H9 (cell line): ENCODE measurements around the gene SYK. TPM values are rescaled to one million over a fixed set of nuclear protein-coding genes. Genes with fewer than 3 reads are reported as not detected.
A peak's percentile ranks its signal among the peaks of the same experiment; 100 is the strongest.

Experiments used
- DNase-seq: peaks from one replicate; pipeline ENCODE4 v3.0.0-alpha.2; 2017
- H2AFZ ChIP-seq: one replicate; pipeline ENCODE4 v1.6.1; 2013; ENCODE audit warnings: mild to moderate bottlenecking, low read length, control low read depth, moderate library complexity
- H2AK5ac ChIP-seq: 2 replicates; pipeline ENCODE4 v1.6.1; 2013; ENCODE audit warnings: low read length, control low read depth, mixed read lengths; ENCODE audit not compliant: insufficient read length
- H2BK120ac ChIP-seq: one replicate; pipeline ENCODE4 v1.6.1; 2013; ENCODE audit warnings: low read depth, mild to moderate bottlenecking, low read length, control low read depth, inconsistent platforms; ENCODE audit not compliant: poor library complexity, severe bottlenecking
- H2BK12ac ChIP-seq: 2 replicates; pipeline ENCODE4 v1.6.1; 2013; ENCODE audit warnings: low read length, control low read depth, mixed read lengths, low read depth; ENCODE audit not compliant: insufficient read length
- H2BK15ac ChIP-seq: 2 replicates; pipeline ENCODE4 v1.6.1; 2013; ENCODE audit warnings: low read depth, low read length, control low read depth
- H2BK20ac ChIP-seq: one replicate; pipeline ENCODE4 v1.6.1; 2013; ENCODE audit warnings: low read depth, mild to moderate bottlenecking, low read length, control low read depth, inconsistent platforms; ENCODE audit not compliant: poor library complexity, severe bottlenecking
- H2BK5ac ChIP-seq: 2 replicates; pipeline ENCODE4 v1.6.1; 2013; ENCODE audit warnings: low read length, control low read depth, mixed read lengths; ENCODE audit not compliant: insufficient read length
- H3K14ac ChIP-seq: 2 replicates; pipeline ENCODE4 v1.6.1; 2013; ENCODE audit warnings: low read length, control low read depth; ENCODE audit not compliant: insufficient read depth
- H3K18ac ChIP-seq: 2 replicates; pipeline ENCODE4 v1.6.1; 2013; ENCODE audit warnings: low read depth, mild to moderate bottlenecking, mixed read lengths, low read length, control low read depth; ENCODE audit not compliant: insufficient read length
- H3K23ac ChIP-seq: 2 replicates; pipeline ENCODE4 v1.6.1; 2013; ENCODE audit warnings: low read length, control low read depth, mixed read lengths, low read depth; ENCODE audit not compliant: insufficient read length
- H3K23me2 ChIP-seq: 2 replicates; pipeline ENCODE4 v1.6.1; 2013; ENCODE audit warnings: low read depth, mild to moderate bottlenecking, mixed read lengths, low read length, control low read depth; ENCODE audit not compliant: insufficient read length, poor library complexity, severe bottlenecking
- H3K27ac ChIP-seq: 2 replicates; pipeline ENCODE4 v1.5.1; 2013; ENCODE audit warnings: low read length, control low read depth, mixed read lengths, low read depth; ENCODE audit not compliant: insufficient read length
- H3K27me3 ChIP-seq: 2 replicates; pipeline ENCODE4 v1.6.1; 2013; ENCODE audit warnings: low read length, control low read depth, inconsistent platforms; ENCODE audit not compliant: insufficient read depth
- H3K4ac ChIP-seq: 2 replicates; pipeline ENCODE4 v1.6.1; 2013; ENCODE audit warnings: low read depth, mild to moderate bottlenecking, control low read depth, inconsistent platforms, low read length, moderate library complexity
- H3K4me1 ChIP-seq: 2 replicates; pipeline ENCODE4 v1.6.1; 2013; ENCODE audit warnings: low read length, control low read depth, inconsistent platforms; ENCODE audit not compliant: insufficient read depth
- H3K4me2 ChIP-seq: 2 replicates; pipeline ENCODE4 v1.6.1; 2013; ENCODE audit warnings: low read length, control low read depth, mixed read lengths; ENCODE audit not compliant: insufficient read length, insufficient read depth
- H3K56ac ChIP-seq: 2 replicates; pipeline ENCODE4 v1.6.1; 2013; ENCODE audit warnings: low read depth, mild to moderate bottlenecking, mixed read lengths, low read length, control low read depth; ENCODE audit not compliant: insufficient read length
- H3K79me1 ChIP-seq: 2 replicates; pipeline ENCODE4 v1.6.1; 2013; ENCODE audit warnings: low read depth, mild to moderate bottlenecking, moderate library complexity, low read length, control low read depth, inconsistent platforms; ENCODE audit not compliant: insufficient read depth, poor library complexity, severe bottlenecking
- H3K79me2 ChIP-seq: 2 replicates; pipeline ENCODE4 v1.6.1; 2013; ENCODE audit warnings: low read length, control low read depth, inconsistent platforms; ENCODE audit not compliant: insufficient read depth
- H3K9ac ChIP-seq: 2 replicates; pipeline ENCODE4 v1.6.1; 2013; ENCODE audit warnings: low read length, control low read depth, mixed read lengths; ENCODE audit not compliant: insufficient read length; ENCODE audit errors: extremely low read depth
- H3K9me3 ChIP-seq: one replicate; pipeline ENCODE4 v1.6.1; 2013; ENCODE audit warnings: low read depth, low read length, inconsistent platforms; ENCODE audit not compliant: control insufficient read depth
- H3T11ph ChIP-seq: one replicate; pipeline ENCODE4 v1.6.1; 2013; ENCODE audit warnings: mild to moderate bottlenecking, low read length, control low read depth, inconsistent platforms
- H4K20me1 ChIP-seq: one replicate; pipeline ENCODE4 v1.6.1; 2013; ENCODE audit not compliant: control insufficient read depth, insufficient read length, insufficient read depth
- H4K5ac ChIP-seq: 2 replicates; pipeline ENCODE4 v1.6.1; 2013; ENCODE audit warnings: low read depth, mild to moderate bottlenecking, mixed read lengths, low read length, control low read depth; ENCODE audit not compliant: insufficient read length
- H4K8ac ChIP-seq: replicated peaks from 2 replicates; pipeline ENCODE4 v1.6.1; 2013; ENCODE audit warnings: low read length, control low read depth, mixed read lengths, low read depth; ENCODE audit not compliant: insufficient read length
- H4K91ac ChIP-seq: 2 replicates; pipeline ENCODE4 v1.6.1; 2013; ENCODE audit warnings: low read depth, mild to moderate bottlenecking, moderate library complexity, mixed read lengths, low read length, control low read depth; ENCODE audit not compliant: insufficient read length
- H3K27ac Mint-ChIP-seq, 3 experiments: 2 replicates in 2 of 3; 3 replicates in 1 of 3; pipeline ENCODE4 v1.8.0; 2020 to 2021; ENCODE audit warnings: mixed read lengths in 3 of 3, mild to moderate bottlenecking in 1 of 3, moderate library complexity in 1 of 3
- H3K27me3 Mint-ChIP-seq: 2 replicates; pipeline ENCODE4 v1.8.0; 2021; ENCODE audit warnings: low read depth, mild to moderate bottlenecking, moderate library complexity, mixed read lengths
- H3K36me3 Mint-ChIP-seq, 3 experiments: 2 replicates in 2 of 3; 3 replicates in 1 of 3; pipeline ENCODE4 v1.8.0; 2020 to 2021; ENCODE audit warnings: low read depth in 3 of 3, mixed read lengths in 3 of 3; ENCODE audit not compliant: insufficient read depth in 1 of 3
- H3K4me1 Mint-ChIP-seq, 2 experiments: 2 replicates each; pipeline ENCODE4 v1.8.0; 2020; ENCODE audit warnings: mixed read lengths in 2 of 2
- H3K4me3 Mint-ChIP-seq, 2 experiments: 2 replicates in 1 of 2; 3 replicates in 1 of 2; pipeline ENCODE4 v1.8.0; 2020 to 2021; ENCODE audit warnings: mild to moderate bottlenecking in 2 of 2, mixed read lengths in 2 of 2, moderate library complexity in 1 of 2
- H3K9me3 Mint-ChIP-seq, 2 experiments: 2 replicates in 1 of 2; 3 replicates in 1 of 2; pipeline ENCODE4 v1.8.0; 2020; ENCODE audit warnings: mild to moderate bottlenecking in 2 of 2, mixed read lengths in 2 of 2, moderate library complexity in 1 of 2
- WGBS: extraction: QIAGEN DNeasy Blood & Tissue Kit; methylation state at CpG from one replicate; pipeline ENCODE4 v1.1.7; 2013; ENCODE audit warnings: missing lambda C conversion rate, low lambda C conversion rate, mixed read lengths; ENCODE audit not compliant: insufficient read length; ENCODE audit errors: extremely low coverage; 5-methylcytosine and 5-hydroxymethylcytosine counted together
- total RNA-seq: library from RNA; stranded (reverse); gene quantifications from 2 replicates; pipeline ENCODE4 v1.2.1, GENCODE V29; 2021
- TF ChIP-seq, protein P1 (sequence below): fragments of 200-600 bp; sonication (generic); conservative IDR thresholded peaks from 3 replicates; pipeline ENCODE4 v1.8.0; 2021; ENCODE audit warnings: antibody characterized with exemption, mild to moderate bottlenecking

Gene SYK
- total RNA-seq, 1 experiment from 2014 or later = 7.9 TPM

- no peak overlapping the region for H2BK20ac ChIP-seq
- H3K14ac ChIP-seq = no peak overlapping the region
- no peaks in the 10 kb centered on the region for H3K27me3 Mint-ChIP-seq
- no peak overlapping the region for H2BK12ac ChIP-seq
- no peaks in the 10 kb centered on the region for H4K20me1 ChIP-seq
- no peak overlapping the region for H2AK5ac ChIP-seq
- H3K27me3 ChIP-seq = no peaks in the 10 kb centered on the region
- no peak overlapping the region for H3K27ac ChIP-seq
- H3K4ac ChIP-seq = no peak overlapping the region
- no peak overlapping the region for H2AFZ ChIP-seq
- no peaks in the 10 kb centered on the region for H3K79me2 ChIP-seq
- no peak overlapping the region for H3K18ac ChIP-seq
- DNase-seq = peak; percentile 22
- no peak overlapping the region for H3T11ph ChIP-seq
- no peaks in the 10 kb centered on the region for H3K4me1 ChIP-seq
- no peaks in the 10 kb centered on the region for H3K36me3 Mint-ChIP-seq
- no peaks in the 10 kb centered on the region for H3K4me1 Mint-ChIP-seq
- no peak overlapping the region for H3K27ac Mint-ChIP-seq
- H3K9ac ChIP-seq = no peak overlapping the region
- no peak overlapping the region for H4K91ac ChIP-seq
- WGBS = no CpG with 5 or more reads among the region's 5 CpGs
- no peak overlapping the region for H3K23ac ChIP-seq
- H3K4me2 ChIP-seq = no peak overlapping the region
- no peak overlapping the region for H3K4me3 Mint-ChIP-seq
- TF ChIP-seq, protein P1, sequence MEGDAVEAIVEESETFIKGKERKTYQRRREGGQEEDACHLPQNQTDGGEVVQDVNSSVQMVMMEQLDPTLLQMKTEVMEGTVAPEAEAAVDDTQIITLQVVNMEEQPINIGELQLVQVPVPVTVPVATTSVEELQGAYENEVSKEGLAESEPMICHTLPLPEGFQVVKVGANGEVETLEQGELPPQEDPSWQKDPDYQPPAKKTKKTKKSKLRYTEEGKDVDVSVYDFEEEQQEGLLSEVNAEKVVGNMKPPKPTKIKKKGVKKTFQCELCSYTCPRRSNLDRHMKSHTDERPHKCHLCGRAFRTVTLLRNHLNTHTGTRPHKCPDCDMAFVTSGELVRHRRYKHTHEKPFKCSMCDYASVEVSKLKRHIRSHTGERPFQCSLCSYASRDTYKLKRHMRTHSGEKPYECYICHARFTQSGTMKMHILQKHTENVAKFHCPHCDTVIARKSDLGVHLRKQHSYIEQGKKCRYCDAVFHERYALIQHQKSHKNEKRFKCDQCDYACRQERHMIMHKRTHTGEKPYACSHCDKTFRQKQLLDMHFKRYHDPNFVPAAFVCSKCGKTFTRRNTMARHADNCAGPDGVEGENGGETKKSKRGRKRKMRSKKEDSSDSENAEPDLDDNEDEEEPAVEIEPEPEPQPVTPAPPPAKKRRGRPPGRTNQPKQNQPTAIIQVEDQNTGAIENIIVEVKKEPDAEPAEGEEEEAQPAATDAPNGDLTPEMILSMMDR = peak; percentile 40; the same call in 2 of the 3 replicates
- H3K9me3 ChIP-seq = no peaks in the 10 kb centered on the region
- no peak overlapping the region for H3K56ac ChIP-seq
- no peak overlapping the region for H4K8ac ChIP-seq
- no peaks in the 10 kb centered on the region for H3K79me1 ChIP-seq
- no peak overlapping the region for H2BK120ac ChIP-seq
- H3K9me3 Mint-ChIP-seq = no peaks in the 10 kb centered on the region
- no peak overlapping the region for H2BK15ac ChIP-seq
- H3K23me2 ChIP-seq = no peaks in the 10 kb centered on the region
- H2BK5ac ChIP-seq = no peak overlapping the region
- H4K5ac ChIP-seq = no peak overlapping the region
Observed at GRCh38 chr9:90851444-90851843, 49.8 kb downstream of the SYK start.
